Neural cell (in vitro differentiated cells): ENCODE results near the gene GPR18. TPM values are rescaled to one million over a fixed set of nuclear protein-coding genes. Genes with fewer than 3 reads are reported as not detected.

ENCODE experiments used
- H2AFZ ChIP-seq: fragments of 200-600, 300-800 bp; sonication (generic), shearing (Covaris generic); 2 replicates; pipeline ENCODE4 v1.6.0; 2014; ENCODE audit warnings: low read depth, mild to moderate bottlenecking, antibody characterized with exemption, low read length, moderate library complexity
- H3F3A ChIP-seq: fragments of 200-600 bp; shearing (Covaris generic); 2 replicates; pipeline ENCODE4 v1.6.1; 2016; ENCODE audit warnings: mild to moderate bottlenecking, moderate library complexity, mixed read lengths, antibody characterized with exemption, low read length; ENCODE audit not compliant: insufficient read depth, poor library complexity, severe bottlenecking
- H3K27ac ChIP-seq: fragments of 200-600, 300-800 bp; sonication (generic), shearing (Covaris generic); 2 replicates; pipeline ENCODE4 v1.5.1; 2014; ENCODE audit warnings: mild to moderate bottlenecking, low read length, moderate library complexity
- H3K27me3 ChIP-seq: fragments of 300-800, 200-600 bp; sonication (generic), shearing (Covaris generic); 2 replicates; pipeline ENCODE4 v1.6.0; 2014; ENCODE audit warnings: mild to moderate bottlenecking, low read depth, low read length, moderate library complexity; ENCODE audit not compliant: insufficient read depth
- H3K36me3 ChIP-seq: fragments of 300-800, 200-600 bp; sonication (generic), shearing (Covaris generic); 2 replicates; pipeline ENCODE4 v1.5.1; 2014; ENCODE audit warnings: mild to moderate bottlenecking, antibody characterized with exemption, low read length, moderate library complexity; ENCODE audit not compliant: insufficient read depth
- H3K4me2 ChIP-seq: fragments of 300-800, 200-600 bp; sonication (generic), shearing (Covaris generic); 2 replicates; pipeline ENCODE4 v1.6.0; 2014; ENCODE audit warnings: mild to moderate bottlenecking, low read length
- H3K4me3 ChIP-seq: fragments of 300-800, 200-600 bp; sonication (generic), shearing (Covaris generic); 2 replicates; pipeline ENCODE4 v1.5.1; 2014; ENCODE audit warnings: mild to moderate bottlenecking, low read length, moderate library complexity
- H3K79me2 ChIP-seq: fragments of 200-600 bp; shearing (Covaris generic); replicated peaks from 2 replicates; pipeline ENCODE4 v1.6.0; 2014; ENCODE audit warnings: mild to moderate bottlenecking, low read length, moderate library complexity; ENCODE audit not compliant: insufficient read depth
- H3K9ac ChIP-seq: fragments of 300-800, 200-600 bp; sonication (generic), shearing (Covaris generic); 2 replicates; pipeline ENCODE4 v1.6.1; 2016; ENCODE audit warnings: mild to moderate bottlenecking, low read length, mixed read lengths
- H3K9me2 ChIP-seq: fragments of 200-600 bp; shearing (Covaris generic); 2 replicates; pipeline ENCODE4 v1.6.1; 2016; ENCODE audit warnings: mild to moderate bottlenecking, low read length, mixed read lengths; ENCODE audit not compliant: insufficient read depth
- H3K9me3 ChIP-seq: fragments of 200-600, 300-800 bp; sonication (generic), shearing (Covaris generic); 2 replicates; pipeline ENCODE4 v1.6.1; 2016; ENCODE audit warnings: mild to moderate bottlenecking, mixed run types, low read length, moderate library complexity, mixed read lengths
- H4K20me1 ChIP-seq: fragments of 200-600 bp; shearing (Covaris generic); 2 replicates; pipeline ENCODE4 v1.6.1; 2016; ENCODE audit warnings: mild to moderate bottlenecking, mixed run types; ENCODE audit not compliant: insufficient read depth
- EP300 ChIP-seq: fragments of 450-650 bp; conservative IDR thresholded peaks from 2 replicates; pipeline ENCODE4 v1.6.1; 2014; ENCODE audit warnings: antibody characterized with exemption, mild to moderate bottlenecking, moderate library complexity; ENCODE audit not compliant: poor library complexity, severe bottlenecking
- EZH2 ChIP-seq: fragments of 200-600, 300-800 bp; shearing (Covaris generic), sonication (generic); IDR thresholded peaks from 2 replicates; pipeline ENCODE4 v1.6.1; 2014; ENCODE audit warnings: antibody characterized with exemption, low read length, borderline replicate concordance, mild to moderate bottlenecking; ENCODE audit not compliant: insufficient read depth, poor library complexity, severe bottlenecking
- MXI1 ChIP-seq: fragments of 450-650 bp; conservative IDR thresholded peaks from 2 replicates; pipeline ENCODE4 v1.6.1; 2014; ENCODE audit warnings: antibody characterized with exemption, mild to moderate bottlenecking; ENCODE audit not compliant: poor library complexity, severe bottlenecking
- POLR2AphosphoS5 ChIP-seq: IDR thresholded peaks from 2 replicates; pipeline ENCODE4 v1.6.1; 2012
- RAD21 ChIP-seq: fragments of 450-650 bp; conservative IDR thresholded peaks from 2 replicates; pipeline ENCODE4 v1.6.1; 2014; ENCODE audit warnings: antibody characterized with exemption, mild to moderate bottlenecking, moderate library complexity
- SMC3 ChIP-seq: fragments of 450-650 bp; conservative IDR thresholded peaks from 2 replicates; pipeline ENCODE4 v1.6.1; 2014; ENCODE audit warnings: antibody characterized with exemption, mild to moderate bottlenecking, moderate library complexity; ENCODE audit not compliant: poor library complexity
- TAF1 ChIP-seq: IDR thresholded peaks from 2 replicates; pipeline ENCODE4 v1.6.1; 2012; ENCODE audit warnings: low read depth
- polyA plus RNA-seq: library from polyadenylated mRNA; depleted of rRNA; stranded (reverse); fragments of >200 nt; gene quantifications from 2 replicates; pipeline ENCODE4 v1.2.3, GENCODE V29; 2014
- TF ChIP-seq, protein P1 (sequence below): IDR thresholded peaks from 2 replicates; pipeline ENCODE4 v1.6.1; 2012; ENCODE audit warnings: borderline replicate concordance
- TF ChIP-seq, protein P2 (sequence below): fragments of 450-650 bp; IDR thresholded peaks from 2 replicates; pipeline ENCODE4 v1.5.1; 2014; ENCODE audit warnings: antibody characterized with exemption, mild to moderate bottlenecking, moderate library complexity; ENCODE audit not compliant: poor library complexity, severe bottlenecking

The GPR18 gene
- polyA plus RNA-seq, 1 donor from 2014 or later, result not detected

DNA sequence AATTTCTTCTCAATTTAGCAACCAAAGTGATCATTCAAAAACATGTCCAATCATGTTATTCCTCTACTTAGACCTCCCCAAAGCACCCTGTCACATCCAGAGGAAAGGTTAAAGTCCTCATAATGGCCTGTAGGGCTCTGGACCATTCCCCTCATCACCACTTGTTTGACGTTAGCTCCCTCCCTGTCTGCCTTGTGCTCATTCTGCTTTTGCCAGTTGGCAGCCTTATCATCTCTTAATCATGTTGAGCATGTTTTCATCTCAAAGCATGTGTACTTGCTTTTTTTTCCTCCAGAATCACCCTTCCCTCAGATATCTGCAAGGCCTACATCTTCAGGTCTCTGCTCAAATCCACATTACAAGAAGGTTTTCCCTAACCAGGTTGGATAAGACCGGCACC, 31.7 kb downstream of the GPR18 start:
- Histone ChIP-seq H3K4me3 (no peak overlapping the region), H3K27ac (no peak overlapping the region), H3K27me3 (no peaks in the 10 kb centered on the region), H3K36me3 (no peaks in the 10 kb centered on the region), H3K9me3 (peaks cover 2% of the 10 kb centered on the region), H3K4me2 (no peak overlapping the region), H3K9ac (no peak overlapping the region), H3K79me2 (peaks cover 25% of the 10 kb centered on the region), H4K20me1 (no peaks in the 10 kb centered on the region), H2AFZ (no peak overlapping the region), H3F3A (no peaks in the 10 kb centered on the region), H3K9me2 (no peaks in the 10 kb centered on the region)
- TF ChIP-seq EP300, result no peak
- no peak for TF ChIP-seq MXI1
- TF ChIP-seq TAF1, result no peak
- TF ChIP-seq, protein P1, sequence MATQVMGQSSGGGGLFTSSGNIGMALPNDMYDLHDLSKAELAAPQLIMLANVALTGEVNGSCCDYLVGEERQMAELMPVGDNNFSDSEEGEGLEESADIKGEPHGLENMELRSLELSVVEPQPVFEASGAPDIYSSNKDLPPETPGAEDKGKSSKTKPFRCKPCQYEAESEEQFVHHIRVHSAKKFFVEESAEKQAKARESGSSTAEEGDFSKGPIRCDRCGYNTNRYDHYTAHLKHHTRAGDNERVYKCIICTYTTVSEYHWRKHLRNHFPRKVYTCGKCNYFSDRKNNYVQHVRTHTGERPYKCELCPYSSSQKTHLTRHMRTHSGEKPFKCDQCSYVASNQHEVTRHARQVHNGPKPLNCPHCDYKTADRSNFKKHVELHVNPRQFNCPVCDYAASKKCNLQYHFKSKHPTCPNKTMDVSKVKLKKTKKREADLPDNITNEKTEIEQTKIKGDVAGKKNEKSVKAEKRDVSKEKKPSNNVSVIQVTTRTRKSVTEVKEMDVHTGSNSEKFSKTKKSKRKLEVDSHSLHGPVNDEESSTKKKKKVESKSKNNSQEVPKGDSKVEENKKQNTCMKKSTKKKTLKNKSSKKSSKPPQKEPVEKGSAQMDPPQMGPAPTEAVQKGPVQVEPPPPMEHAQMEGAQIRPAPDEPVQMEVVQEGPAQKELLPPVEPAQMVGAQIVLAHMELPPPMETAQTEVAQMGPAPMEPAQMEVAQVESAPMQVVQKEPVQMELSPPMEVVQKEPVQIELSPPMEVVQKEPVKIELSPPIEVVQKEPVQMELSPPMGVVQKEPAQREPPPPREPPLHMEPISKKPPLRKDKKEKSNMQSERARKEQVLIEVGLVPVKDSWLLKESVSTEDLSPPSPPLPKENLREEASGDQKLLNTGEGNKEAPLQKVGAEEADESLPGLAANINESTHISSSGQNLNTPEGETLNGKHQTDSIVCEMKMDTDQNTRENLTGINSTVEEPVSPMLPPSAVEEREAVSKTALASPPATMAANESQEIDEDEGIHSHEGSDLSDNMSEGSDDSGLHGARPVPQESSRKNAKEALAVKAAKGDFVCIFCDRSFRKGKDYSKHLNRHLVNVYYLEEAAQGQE, result no peak

DNA sequence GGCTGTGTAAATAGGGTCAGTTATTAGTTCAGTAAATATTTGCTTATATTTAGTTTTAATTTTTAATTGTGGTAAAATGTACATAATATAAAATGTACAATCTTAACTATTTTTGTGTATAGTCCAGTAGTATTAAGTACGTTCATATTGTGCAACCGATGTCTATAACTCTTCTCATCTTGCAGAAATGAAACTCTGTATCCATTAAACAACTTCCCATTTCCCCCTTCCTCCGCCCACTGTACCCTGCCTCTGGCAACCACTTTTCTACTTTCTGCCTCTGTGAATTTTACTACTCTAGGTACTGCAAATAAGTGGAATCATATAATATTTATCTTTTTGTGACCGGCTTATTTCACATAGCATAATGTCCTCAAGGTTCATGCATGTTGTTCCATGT, 33.1 kb downstream of the GPR18 start:
- peaks cover 37% of the 10 kb centered on the region for H3K79me2 ChIP-seq
- H2AFZ ChIP-seq, result no peak overlapping the region
- H3K36me3 ChIP-seq, result no peaks in the 10 kb centered on the region
- no peaks in the 10 kb centered on the region for H3F3A ChIP-seq
- no peaks in the 10 kb centered on the region for H3K27me3 ChIP-seq
- no peak for TF ChIP-seq EZH2
- TF ChIP-seq, protein P2, sequence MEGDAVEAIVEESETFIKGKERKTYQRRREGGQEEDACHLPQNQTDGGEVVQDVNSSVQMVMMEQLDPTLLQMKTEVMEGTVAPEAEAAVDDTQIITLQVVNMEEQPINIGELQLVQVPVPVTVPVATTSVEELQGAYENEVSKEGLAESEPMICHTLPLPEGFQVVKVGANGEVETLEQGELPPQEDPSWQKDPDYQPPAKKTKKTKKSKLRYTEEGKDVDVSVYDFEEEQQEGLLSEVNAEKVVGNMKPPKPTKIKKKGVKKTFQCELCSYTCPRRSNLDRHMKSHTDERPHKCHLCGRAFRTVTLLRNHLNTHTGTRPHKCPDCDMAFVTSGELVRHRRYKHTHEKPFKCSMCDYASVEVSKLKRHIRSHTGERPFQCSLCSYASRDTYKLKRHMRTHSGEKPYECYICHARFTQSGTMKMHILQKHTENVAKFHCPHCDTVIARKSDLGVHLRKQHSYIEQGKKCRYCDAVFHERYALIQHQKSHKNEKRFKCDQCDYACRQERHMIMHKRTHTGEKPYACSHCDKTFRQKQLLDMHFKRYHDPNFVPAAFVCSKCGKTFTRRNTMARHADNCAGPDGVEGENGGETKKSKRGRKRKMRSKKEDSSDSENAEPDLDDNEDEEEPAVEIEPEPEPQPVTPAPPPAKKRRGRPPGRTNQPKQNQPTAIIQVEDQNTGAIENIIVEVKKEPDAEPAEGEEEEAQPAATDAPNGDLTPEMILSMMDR, result no peak
- no peak for TF ChIP-seq SMC3
- TF ChIP-seq, protein P1, result no peak
- no peak for TF ChIP-seq TAF1
- no peak for TF ChIP-seq MXI1
- TF ChIP-seq POLR2AphosphoS5, result no peak
- TF ChIP-seq EP300, result no peak
- no peak for TF ChIP-seq RAD21
- H3K9ac ChIP-seq, result no peak overlapping the region
- no peak overlapping the region for H3K4me3 ChIP-seq
- H3K9me2 ChIP-seq, result no peaks in the 10 kb centered on the region
- H3K9me3 ChIP-seq, result peaks cover 2% of the 10 kb centered on the region
- H4K20me1 ChIP-seq, result no peaks in the 10 kb centered on the region
- H3K4me2 ChIP-seq, result no peak overlapping the region
- no peak overlapping the region for H3K27ac ChIP-seq
